NCI-H82 treated with DMSO at 0.1 percent for 48 hours (cell line): ENCODE data around the gene PLEKHG4B.
"Not testable (repeated sequence)": the region's sequence is repeated elsewhere in the genome, so short reads cannot be mapped to it uniquely, and the experiment has no call there.

ENCODE experiments used
- DNase-seq: peaks from one replicate; lab custom pipeline; 2025; ENCODE audit not compliant: unreplicated experiment; lab: John Stamatoyannopoulos, UW

Gene PLEKHG4B

GRCh38 chr5:93221-93980, 1.4 kb downstream of the PLEKHG4B start:
- no peak for DNase-seq

GRCh38 chr5:94113-94892, 2.3 kb downstream of the PLEKHG4B start:
- no peak for DNase-seq

- DNase-seq: no peak
These were observed 3.4 kb downstream of the PLEKHG4B start for GRCh38 chr5:95241-95980.

- DNase-seq: no peak
These were observed 5.2 kb downstream of the PLEKHG4B start for GRCh38 chr5:96976-97660.

GRCh38 chr5:99815-100214, 7.8 kb downstream of the PLEKHG4B start:
- no peak for DNase-seq

GRCh38 chr5:102411-103043, 10.6 kb downstream of the PLEKHG4B start:
- no peak for DNase-seq

- DNase-seq: not testable (repeated sequence)
These were observed 12.1 kb downstream of the PLEKHG4B start for GRCh38 chr5:104106-104505.

GRCh38 chr5:104778-105296, 12.9 kb downstream of the PLEKHG4B start:
- DNase-seq: no peak

GRCh38 chr5:105504-106070, 13.6 kb downstream of the PLEKHG4B start:
- DNase-seq: no peak

GRCh38 chr5:106587-106986, 14.6 kb downstream of the PLEKHG4B start:
- DNase-seq: no peak

GRCh38 chr5:107526-107925, 15.6 kb downstream of the PLEKHG4B start:
- no peak for DNase-seq

GRCh38 chr5:109826-110225, 17.9 kb downstream of the PLEKHG4B start:
- DNase-seq: no peak

GRCh38 chr5:110270-110888, 18.4 kb downstream of the PLEKHG4B start:
- no peak for DNase-seq

- no peak for DNase-seq
These were observed 19.2 kb downstream of the PLEKHG4B start for GRCh38 chr5:111171-111570.

- DNase-seq: no peak
These were observed 27.6 kb downstream of the PLEKHG4B start for GRCh38 chr5:119486-120097.

GRCh38 chr5:121432-121831, 29.5 kb downstream of the PLEKHG4B start:
- no peak for DNase-seq

- DNase-seq: no peak
These were observed 33.8 kb downstream of the PLEKHG4B start for GRCh38 chr5:125815-126214.

GRCh38 chr5:126806-127205, 34.8 kb downstream of the PLEKHG4B start:
- no peak for DNase-seq

- no peak for DNase-seq
These were observed 35.9 kb downstream of the PLEKHG4B start for GRCh38 chr5:127886-128285.
